Central memory CD4-positive, alpha-beta T cell (primary cell): Measurements from ENCODE around the gene SNAP23.

ENCODE experiments used
- DNase-seq: peaks from one replicate; pipeline ENCODE4 v3.0.0; 2022

The SNAP23 gene

GRCh38 chr15:42575188-42576039 lies 80.0 kb downstream of the SNAP23 start, which contains the start of gene STARD9:
Gene STARD9 (plus strand): TSS chr15:42575606. CDS start chr15:42575716, 110 bp downstream.
- DNase-seq = peak; percentile 90

GRCh38 chr15:42576040-42576594 lies 80.7 kb downstream of the SNAP23 start:
- no peak for DNase-seq

GRCh38 chr15:42576776-42577175 lies 81.3 kb downstream of the SNAP23 start:
- no peak for DNase-seq

GRCh38 chr15:42577514-42578031 lies 82.1 kb downstream of the SNAP23 start:
- no peak for DNase-seq

GRCh38 chr15:42578984-42579537 lies 83.6 kb downstream of the SNAP23 start:
- DNase-seq = no peak

GRCh38 chr15:42581272-42581730 lies 85.9 kb downstream of the SNAP23 start:
- DNase-seq = peak; percentile 74
